NCI-H1930 (cell line): ENCODE measurements around the gene ADGRL1.
"Not testable (repeated sequence)": the region's sequence is repeated elsewhere in the genome, so short reads cannot be mapped to it uniquely, and the experiment has no call there.

Experiments used
- DNase-seq, 2 experiments: peaks; one replicate each; lab custom pipeline; 2025; lab: John Stamatoyannopoulos, UW

ADGRL1 gene

GRCh38 chr19:14218620-14219330, 12.8 kb upstream of the ADGRL1 start:
- no peak for DNase-seq

- not testable (repeated sequence) for DNase-seq
Observed at GRCh38 chr19:14217886-14218285, 11.9 kb upstream of the ADGRL1 start.

- DNase-seq = no peak
Observed at GRCh38 chr19:14214580-14214979, 8.6 kb upstream of the ADGRL1 start.

- DNase-seq = not testable (repeated sequence)
Observed at GRCh38 chr19:14210182-14210581, 4.2 kb upstream of the ADGRL1 start.

DNA sequence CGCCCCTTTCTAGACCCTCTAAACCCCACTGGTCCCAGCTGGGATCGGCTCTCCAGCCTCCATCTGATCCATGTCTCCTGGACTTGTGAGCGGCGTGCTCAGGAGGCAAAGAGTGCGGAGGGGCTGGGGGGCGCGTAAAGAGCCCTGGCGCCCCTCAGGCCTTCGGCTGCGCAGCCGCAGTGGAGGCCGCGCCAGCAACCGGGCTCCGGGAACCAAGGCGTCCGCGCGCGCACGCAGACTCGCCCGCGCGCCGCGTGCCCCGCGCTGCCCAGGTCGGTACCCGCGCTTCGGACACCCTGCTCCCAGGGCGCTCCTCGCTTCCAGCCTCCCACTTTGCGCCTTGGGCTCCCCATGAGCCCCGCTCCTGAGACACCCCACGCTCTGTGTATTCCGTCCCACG, 3.4 kb upstream of the ADGRL1 start:
- DNase-seq = not testable (repeated sequence)

- DNase-seq = not testable (repeated sequence)
Observed at GRCh38 chr19:14208496-14208895, 2.5 kb upstream of the ADGRL1 start.

DNA sequence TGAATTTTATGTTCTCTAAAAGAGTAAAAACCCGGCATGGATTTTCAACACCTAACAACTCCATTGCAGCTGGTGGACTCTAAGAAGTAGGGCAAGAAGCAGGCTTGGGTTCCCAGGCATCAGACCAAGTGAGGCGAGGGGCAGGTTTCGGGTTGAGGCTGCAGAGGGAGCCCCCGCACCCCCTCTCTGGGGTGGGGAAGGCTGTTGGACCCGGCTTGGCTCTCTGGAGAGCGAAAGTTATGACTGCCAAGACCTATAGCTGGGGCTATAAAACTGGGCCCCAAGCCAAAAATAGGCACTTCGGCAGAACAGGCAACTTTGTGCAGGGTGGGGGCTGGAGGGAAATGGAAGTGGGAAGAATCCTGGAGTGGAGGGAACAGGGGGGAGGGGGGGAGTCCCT, 1.8 kb upstream of the ADGRL1 start:
- DNase-seq = not testable (repeated sequence)

GRCh38 chr19:14206737-14207726, 1.1 kb upstream of the ADGRL1 start:
- DNase-seq = peak; percentile 76 to 85

GRCh38 chr19:14206308-14206707, 339 bp upstream of the ADGRL1 start:
- DNase-seq = not testable (repeated sequence)

GRCh38 chr19:14204676-14205451, 1.1 kb downstream of the ADGRL1 start:
- DNase-seq = not testable (repeated sequence)

GRCh38 chr19:14204219-14204618, 1.8 kb downstream of the ADGRL1 start:
- DNase-seq = not testable (repeated sequence)

- not testable (repeated sequence) for DNase-seq
Observed at GRCh38 chr19:14203788-14204187, 2.2 kb downstream of the ADGRL1 start.

DNA sequence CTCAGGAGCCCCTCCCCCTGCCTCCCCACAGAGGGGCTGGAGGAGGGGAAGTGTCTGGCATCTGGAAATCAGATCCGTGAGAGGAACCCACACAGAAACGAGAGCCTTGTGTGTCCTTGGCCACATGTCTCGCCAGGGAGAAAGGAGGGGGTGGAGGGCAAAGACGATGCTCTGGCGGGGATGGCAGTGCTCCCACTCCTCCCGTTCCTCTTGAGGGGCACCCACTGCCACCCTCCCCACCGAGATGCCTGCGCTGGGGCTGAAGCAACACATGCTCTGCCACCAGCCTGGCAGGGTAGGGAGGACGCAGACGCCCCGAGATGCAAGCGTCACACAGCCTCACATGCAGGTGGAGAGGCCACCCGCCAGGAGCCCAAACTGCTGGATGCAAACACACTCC, 2.8 kb downstream of the ADGRL1 start:
- DNase-seq = no peak

- not testable (repeated sequence) for DNase-seq
Observed at GRCh38 chr19:14201481-14201880, 4.5 kb downstream of the ADGRL1 start.

- DNase-seq = not testable (repeated sequence)
Observed at GRCh38 chr19:14200147-14200841, 5.7 kb downstream of the ADGRL1 start.

DNA sequence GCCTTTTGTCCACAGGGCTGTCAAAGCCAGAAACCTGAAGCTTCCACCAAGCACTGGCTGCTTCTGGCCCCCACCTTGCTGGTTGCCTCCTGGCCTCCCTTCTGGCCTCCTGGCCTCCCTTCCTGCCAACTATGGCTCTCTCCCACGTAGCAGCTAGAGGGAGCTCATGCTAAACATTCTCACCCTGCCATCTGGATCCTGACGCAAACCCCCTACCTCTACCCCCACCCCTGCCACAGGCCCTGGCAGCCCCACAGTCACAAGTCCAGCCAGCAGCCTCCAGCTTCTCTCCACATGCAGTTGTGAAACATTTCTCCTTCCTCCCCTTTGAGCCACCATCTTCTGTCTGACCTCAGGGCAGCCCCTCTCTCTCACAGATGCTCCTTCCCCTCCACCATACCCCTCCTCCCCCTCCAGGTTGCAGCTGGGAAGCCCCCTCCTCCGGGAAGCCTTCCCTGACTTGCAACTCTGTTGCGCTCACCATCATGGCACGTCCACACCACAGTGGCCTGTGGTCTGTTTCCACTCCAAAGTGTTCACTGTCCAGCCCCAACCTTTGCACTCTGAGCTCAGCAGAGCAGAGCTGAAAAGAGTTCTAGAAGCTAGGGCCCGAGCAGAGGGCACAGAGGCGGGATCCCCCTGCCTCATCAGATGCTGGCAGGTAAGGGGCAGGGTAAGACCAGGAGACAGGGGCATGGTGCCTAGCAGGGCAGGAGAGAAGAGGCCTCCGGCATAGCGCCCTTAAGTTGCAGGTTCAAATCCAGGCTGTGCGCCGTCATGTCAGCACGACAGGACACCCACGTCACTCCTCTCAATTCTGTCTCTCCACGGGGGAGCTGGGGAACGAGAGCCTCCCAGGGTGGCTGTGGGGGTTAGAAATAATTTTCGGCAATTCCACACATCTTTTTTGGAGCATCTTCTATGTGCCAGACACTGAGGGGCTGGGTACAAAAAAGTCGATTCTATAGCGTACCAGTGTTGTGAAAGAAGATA, 7.3 kb downstream of the ADGRL1 start:
- DNase-seq = no peak

DNA sequence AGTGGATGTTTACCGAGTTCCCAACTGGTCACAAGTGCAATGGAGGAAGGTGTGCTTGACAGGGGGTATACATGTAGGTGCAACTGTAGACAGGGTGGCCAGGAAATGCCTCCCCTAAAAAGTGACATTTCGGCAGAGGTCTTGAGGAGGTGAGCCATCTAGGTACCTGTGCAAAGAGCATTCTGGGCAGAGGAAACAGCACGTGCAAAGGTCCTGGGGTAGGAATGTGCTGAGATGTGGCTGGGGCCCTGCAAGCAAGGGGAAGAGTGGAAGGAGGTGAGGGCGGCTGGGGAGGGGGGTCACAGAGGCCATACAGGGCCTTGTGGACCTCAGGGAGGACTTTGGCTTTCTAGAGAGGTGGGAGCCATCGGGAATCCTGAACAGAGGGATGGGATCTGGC, 8.1 kb downstream of the ADGRL1 start:
- DNase-seq = no peak

GRCh38 chr19:14197288-14197687, 8.7 kb downstream of the ADGRL1 start:
- DNase-seq = not testable (repeated sequence)

DNA sequence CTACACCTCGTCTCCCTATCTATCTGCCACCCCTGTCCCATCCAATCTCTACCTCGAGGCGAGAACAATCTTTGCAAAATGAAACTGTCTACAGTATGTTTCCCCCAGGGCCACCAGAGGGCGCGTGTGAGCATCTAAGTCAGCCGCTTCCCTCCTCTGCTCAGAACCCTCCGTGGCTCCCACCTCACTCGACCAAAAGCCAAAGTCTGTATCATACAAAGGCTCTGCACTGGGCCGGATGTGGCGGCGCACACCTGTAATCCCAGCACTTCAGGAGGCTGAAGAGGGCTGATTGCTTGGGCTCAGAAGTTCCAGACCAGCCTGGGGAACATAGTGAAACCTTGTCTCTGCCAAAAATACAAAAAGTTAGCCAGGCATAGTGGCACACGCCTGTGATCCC, 9.9 kb downstream of the ADGRL1 start:
- DNase-seq = peak in 1 of 2 experiments; percentile 37

GRCh38 chr19:14195216-14195615, 10.8 kb downstream of the ADGRL1 start:
- DNase-seq = not testable (repeated sequence)
